ENCODE measurements around the gene PTPRM. TPM values are rescaled to one million over a fixed set of nuclear protein-coding genes. Genes with fewer than 3 reads are reported as not detected.
A peak's percentile ranks its signal among the peaks of the same experiment; 100 is the strongest.

PTPRM gene
- total RNA-seq, 4 donors from 2014 or later = 170 to 198 (median 182) TPM

GRCh38 chr18:7978834-7979233 is 411.7 kb downstream of the PTPRM start:
- intact Hi-C loops (cut with DNase I) = no loop called here
- WGBS, 2 donors = 85 to 88% methylated on average over 4 of the region's 4 CpGs

GRCh38 chr18:7979714-7980113 is 412.6 kb downstream of the PTPRM start:
- no peak for TF ChIP-seq POLR2A (IDR thresholded peaks at IDR 0.05)
- no peak for TF ChIP-seq CTCF (IDR thresholded peaks at IDR 0.05)

More at GRCh38 chr18:7978834-7979233, 411.7 kb downstream of the PTPRM start:
- no peaks in the 10 kb centered on the region for H3K9me3 ChIP-seq
- H3K27me3 ChIP-seq = no peaks in the 10 kb centered on the region
- no peak for TF ChIP-seq CTCF (IDR thresholded peaks at IDR 0.05)
- TF ChIP-seq POLR2A (IDR thresholded peaks at IDR 0.05) = no peak
- H3K36me3 ChIP-seq = no peaks in the 10 kb centered on the region
- no peak overlapping the region for H3K27ac ChIP-seq
- DNase-seq = no peak
- no peak overlapping the region for H3K4me3 ChIP-seq (replicated peaks in 1 of 3)
- H3K4me1 ChIP-seq = peaks cover 8 to 10% of the 10 kb centered on the region in 2 donors

GRCh38 chr18:7980136-7980535 is 413.0 kb downstream of the PTPRM start:
- no peaks in the 10 kb centered on the region for H3K36me3 ChIP-seq
- no peaks in the 10 kb centered on the region for H3K27me3 ChIP-seq
- H3K4me3 ChIP-seq (replicated peaks in 1 of 3) = no peak overlapping the region
- peak overlapping the region; percentile 57 to 72 (median 60) for H3K27ac ChIP-seq
- peaks cover 8 to 10% of the 10 kb centered on the region in 2 donors for H3K4me1 ChIP-seq
- DNase-seq = no peak
- intact Hi-C loops (cut with DNase I) = no loop called here
- H3K9me3 ChIP-seq = no peaks in the 10 kb centered on the region
- TF ChIP-seq CTCF (IDR thresholded peaks at IDR 0.05) (peak in 1 of 6 experiments; percentile 9), POLR2A (IDR thresholded peaks at IDR 0.05) (no peak)
- WGBS, 2 donors = 98% methylated on average over 3 of the region's 3 CpGs

More at GRCh38 chr18:7979714-7980113, 412.6 kb downstream of the PTPRM start:
- intact Hi-C loops (cut with DNase I) = no loop called here
- no peaks in the 10 kb centered on the region for H3K36me3 ChIP-seq
- no peaks in the 10 kb centered on the region for H3K27me3 ChIP-seq
- H3K4me3 ChIP-seq (replicated peaks in 1 of 3) = no peak overlapping the region
- H3K27ac ChIP-seq = peak overlapping the region in 1 of 3 donors; percentile 57
- no peaks in the 10 kb centered on the region for H3K9me3 ChIP-seq
- WGBS, 2 donors = 98% methylated on average over 8 of the region's 8 CpGs
- peak; percentile 12 to 35 for DNase-seq
- H3K4me1 ChIP-seq = peaks cover 8 to 10% of the 10 kb centered on the region in 2 donors

GRCh38 chr18:7980656-7981055 is 413.5 kb downstream of the PTPRM start:
- TF ChIP-seq CTCF (IDR thresholded peaks at IDR 0.05) = peak in 1 of 6 experiments; percentile 12
- TF ChIP-seq POLR2A (IDR thresholded peaks at IDR 0.05) = no peak
- H3K9me3 ChIP-seq = no peaks in the 10 kb centered on the region
- H3K4me1 ChIP-seq = peaks cover 8 to 10% of the 10 kb centered on the region in 2 donors
- peak; percentile 84 to 91 for DNase-seq
- H3K27me3 ChIP-seq = no peaks in the 10 kb centered on the region
- intact Hi-C loops (cut with DNase I) = no loop called here
- H3K36me3 ChIP-seq = no peaks in the 10 kb centered on the region
- H3K4me3 ChIP-seq (replicated peaks in 1 of 3) = no peak overlapping the region
- peak overlapping the region; percentile 57 to 72 (median 60) for H3K27ac ChIP-seq
- WGBS, 2 donors = 27 to 30% methylated on average over 4 of the region's 4 CpGs

GRCh38 chr18:7982216-7982615 is 415.1 kb downstream of the PTPRM start:
- intact Hi-C loops (cut with DNase I) = no loop called here
- no peaks in the 10 kb centered on the region for H3K36me3 ChIP-seq

More at GRCh38 chr18:7982216-7982615, 415.1 kb downstream of the PTPRM start:
- no peaks in the 10 kb centered on the region for H3K27me3 ChIP-seq
- no peak overlapping the region for H3K27ac ChIP-seq
- H3K4me3 ChIP-seq (replicated peaks in 1 of 3) = no peak overlapping the region
- TF ChIP-seq POLR2A (IDR thresholded peaks at IDR 0.05) = no peak
- TF ChIP-seq CTCF (IDR thresholded peaks at IDR 0.05) = no peak
- H3K9me3 ChIP-seq = no peaks in the 10 kb centered on the region
- no peak for DNase-seq
- peaks cover 8 to 19% of the 10 kb centered on the region in 2 donors for H3K4me1 ChIP-seq
